ENCODE measurements around the gene UBE2E1.

Gene UBE2E1

GRCh38 chr3:23805633-23806533 is at the start of gene UBE2E1:
Gene UBE2E1, plus strand, starts transcription at chr3:23805955. Its CDS starts 1,315 bp downstream, at chr3:23807270.
- DNase-seq, result peak; percentile 61

GRCh38 chr3:23756206-23756840 is 49.4 kb upstream of the UBE2E1 start:
- no peak for DNase-seq

- DNase-seq, result no peak
These were observed 47.4 kb upstream of the UBE2E1 start for GRCh38 chr3:23758253-23758838.

- no peak for DNase-seq
These were observed 45.4 kb upstream of the UBE2E1 start for GRCh38 chr3:23760325-23760724.

- no peak for DNase-seq
These were observed 44.8 kb upstream of the UBE2E1 start for GRCh38 chr3:23760871-23761373.

GRCh38 chr3:23761440-23761896 is 44.3 kb upstream of the UBE2E1 start:
- no peak for DNase-seq

GRCh38 chr3:23762214-23762613 is 43.5 kb upstream of the UBE2E1 start:
- no peak for DNase-seq

GRCh38 chr3:23762759-23763477 is 42.8 kb upstream of the UBE2E1 start:
- no peak for DNase-seq

- no peak for DNase-seq
These were observed 41.3 kb upstream of the UBE2E1 start for GRCh38 chr3:23764407-23764806.

GRCh38 chr3:23767546-23767945 is 38.2 kb upstream of the UBE2E1 start:
- DNase-seq, result no peak

GRCh38 chr3:23775254-23775909 is 30.4 kb upstream of the UBE2E1 start:
- no peak for DNase-seq

GRCh38 chr3:23776352-23776891 is 29.3 kb upstream of the UBE2E1 start:
- no peak for DNase-seq

- no peak for DNase-seq
These were observed 27.3 kb upstream of the UBE2E1 start for GRCh38 chr3:23778446-23778845.

- DNase-seq, result no peak
These were observed 25.9 kb upstream of the UBE2E1 start for GRCh38 chr3:23779841-23780240.

GRCh38 chr3:23781051-23781450 is 24.7 kb upstream of the UBE2E1 start:
- no peak for DNase-seq

GRCh38 chr3:23781871-23782270 is 23.9 kb upstream of the UBE2E1 start:
- no peak for DNase-seq

GRCh38 chr3:23785097-23785645 is 20.6 kb upstream of the UBE2E1 start:
- no peak for DNase-seq

GRCh38 chr3:23785882-23786281 is 19.9 kb upstream of the UBE2E1 start:
- DNase-seq, result no peak

- no peak for DNase-seq
These were observed 14.1 kb upstream of the UBE2E1 start for GRCh38 chr3:23791678-23792077.

GRCh38 chr3:23793528-23794134 is 12.1 kb upstream of the UBE2E1 start:
- no peak for DNase-seq

GRCh38 chr3:23795096-23795495 is 10.7 kb upstream of the UBE2E1 start:
- no peak for DNase-seq
